ENCODE data around the gene FGFBP2.

The FGFBP2 gene

GRCh38 chr4:15958562-15958961 lies 4.4 kb downstream of the FGFBP2 start:
- no peaks in the 10 kb centered on the region for H3K36me3 ChIP-seq (ENCODE audit: insufficient read depth, low read length)
- H3K9me2 ChIP-seq (ENCODE audit: low read depth, low read length) = no peaks in the 10 kb centered on the region
- no peak overlapping the region for H3K4me3 ChIP-seq (ENCODE audit: low read depth, low read length, poor library complexity, severe bottlenecking)
- H3K4me2 ChIP-seq (ENCODE audit: low read length) = no peak overlapping the region
- H4K20me1 ChIP-seq (ENCODE audit: insufficient read depth, low read length) = no peaks in the 10 kb centered on the region
- no peaks in the 10 kb centered on the region for H3F3A ChIP-seq (ENCODE audit: insufficient read depth, low read length)
- H3K79me2 ChIP-seq (ENCODE audit: insufficient read depth, low read length) = no peaks in the 10 kb centered on the region
- H3K27ac ChIP-seq (ENCODE audit: low read depth, low read length, poor library complexity, severe bottlenecking) = no peak overlapping the region
- no peak overlapping the region for H2AFZ ChIP-seq (ENCODE audit: low read length)
- H3K9me3 ChIP-seq (ENCODE audit: low read length) = no peaks in the 10 kb centered on the region
- H3K9ac ChIP-seq (ENCODE audit: low read length) = no peak overlapping the region
- TF ChIP-seq CTCF (IDR thresholded peaks at IDR 0.05; ENCODE audit: low read length) = no peak
- no peak for TF ChIP-seq EZH2 (IDR thresholded peaks at IDR 0.05; ENCODE audit: borderline replicate concordance, low read length)
- H3K4me1 ChIP-seq (ENCODE audit: insufficient read depth, low read length, severe bottlenecking) = no peaks in the 10 kb centered on the region
- H3K27me3 ChIP-seq (ENCODE audit: insufficient read depth, low read length) = no peaks in the 10 kb centered on the region

- no peak overlapping the region for H3K27ac ChIP-seq (ENCODE audit: low read depth, low read length, poor library complexity, severe bottlenecking)
- H4K20me1 ChIP-seq (ENCODE audit: insufficient read depth, low read length) = no peaks in the 10 kb centered on the region
- H3K27me3 ChIP-seq (ENCODE audit: insufficient read depth, low read length) = no peaks in the 10 kb centered on the region
- H3K79me2 ChIP-seq (ENCODE audit: insufficient read depth, low read length) = no peaks in the 10 kb centered on the region
- no peaks in the 10 kb centered on the region for H3K36me3 ChIP-seq (ENCODE audit: insufficient read depth, low read length)
- no peaks in the 10 kb centered on the region for H3K4me1 ChIP-seq (ENCODE audit: insufficient read depth, low read length, severe bottlenecking)
- H3K9ac ChIP-seq (ENCODE audit: low read length) = no peak overlapping the region
- H3K9me3 ChIP-seq (ENCODE audit: low read length) = no peaks in the 10 kb centered on the region
- H3F3A ChIP-seq (ENCODE audit: insufficient read depth, low read length) = no peaks in the 10 kb centered on the region
- no peak overlapping the region for H3K4me2 ChIP-seq (ENCODE audit: low read length)
- peak; percentile 61 for TF ChIP-seq CTCF (IDR thresholded peaks at IDR 0.05; ENCODE audit: low read length)
- TF ChIP-seq EZH2 (IDR thresholded peaks at IDR 0.05; ENCODE audit: borderline replicate concordance, low read length) = no peak
- no peak overlapping the region for H2AFZ ChIP-seq (ENCODE audit: low read length)
- H3K4me3 ChIP-seq (ENCODE audit: low read depth, low read length, poor library complexity, severe bottlenecking) = no peak overlapping the region
- no peaks in the 10 kb centered on the region for H3K9me2 ChIP-seq (ENCODE audit: low read depth, low read length)
Measured at GRCh38 chr4:15956179-15956850, 6.7 kb downstream of the FGFBP2 start.

GRCh38 chr4:15955670-15956069 lies 7.3 kb downstream of the FGFBP2 start:
- TF ChIP-seq CTCF (IDR thresholded peaks at IDR 0.05; ENCODE audit: low read length) (no peak), EZH2 (IDR thresholded peaks at IDR 0.05; ENCODE audit: borderline replicate concordance, low read length) (no peak)
- Histone ChIP-seq H3K27ac (ENCODE audit: low read depth, low read length, poor library complexity, severe bottlenecking) (no peak overlapping the region), H3K9ac (ENCODE audit: low read length) (no peak overlapping the region)

More at GRCh38 chr4:15955670-15956069, 7.3 kb downstream of the FGFBP2 start:
- H3K4me2 ChIP-seq (ENCODE audit: low read length) = no peak overlapping the region
- H2AFZ ChIP-seq (ENCODE audit: low read length) = no peak overlapping the region
- H3K79me2 ChIP-seq (ENCODE audit: insufficient read depth, low read length) = no peaks in the 10 kb centered on the region
- no peaks in the 10 kb centered on the region for H3K9me3 ChIP-seq (ENCODE audit: low read length)
- H3K9me2 ChIP-seq (ENCODE audit: low read depth, low read length) = no peaks in the 10 kb centered on the region
- no peaks in the 10 kb centered on the region for H3F3A ChIP-seq (ENCODE audit: insufficient read depth, low read length)
- H4K20me1 ChIP-seq (ENCODE audit: insufficient read depth, low read length) = no peaks in the 10 kb centered on the region
- H3K4me3 ChIP-seq (ENCODE audit: low read depth, low read length, poor library complexity, severe bottlenecking) = no peak overlapping the region
- H3K36me3 ChIP-seq (ENCODE audit: insufficient read depth, low read length) = no peaks in the 10 kb centered on the region
- H3K27me3 ChIP-seq (ENCODE audit: insufficient read depth, low read length) = no peaks in the 10 kb centered on the region
- H3K4me1 ChIP-seq (ENCODE audit: insufficient read depth, low read length, severe bottlenecking) = no peaks in the 10 kb centered on the region

Data from OCI-LY1 (cell line).